ENCODE measurements around the gene CA5A.

Gene CA5A

GRCh38 chr16:87956098-87956364, 19.7 kb upstream of the CA5A start:
- H3K4me3 ChIP-seq (ENCODE audit: low read depth, low read length) = no peak overlapping the region
- TF ChIP-seq CTCF (IDR thresholded peaks at IDR 0.05; ENCODE audit: borderline replicate concordance, insufficient read depth, low read depth, low read length) = no peak

GRCh38 chr16:87955302-87956097, 19.2 kb upstream of the CA5A start:
- no peak overlapping the region for H3K4me3 ChIP-seq (ENCODE audit: low read depth, low read length)
- no peak for TF ChIP-seq CTCF (IDR thresholded peaks at IDR 0.05; ENCODE audit: borderline replicate concordance, insufficient read depth, low read depth, low read length)

- H3K4me3 ChIP-seq (ENCODE audit: low read depth, low read length) = no peak overlapping the region
- no peak for TF ChIP-seq CTCF (IDR thresholded peaks at IDR 0.05; ENCODE audit: borderline replicate concordance, insufficient read depth, low read depth, low read length)
Observed at GRCh38 chr16:87954826-87955225, 18.5 kb upstream of the CA5A start.

- no peak for TF ChIP-seq CTCF (IDR thresholded peaks at IDR 0.05; ENCODE audit: borderline replicate concordance, insufficient read depth, low read depth, low read length)
- no peak overlapping the region for H3K4me3 ChIP-seq (ENCODE audit: low read depth, low read length)
Observed at GRCh38 chr16:87954361-87954760, 18.0 kb upstream of the CA5A start.

- no peak for TF ChIP-seq CTCF (IDR thresholded peaks at IDR 0.05; ENCODE audit: borderline replicate concordance, insufficient read depth, low read depth, low read length)
- H3K4me3 ChIP-seq (ENCODE audit: low read depth, low read length) = no peak overlapping the region
Observed at GRCh38 chr16:87953308-87954215, 17.2 kb upstream of the CA5A start.

- H3K4me3 ChIP-seq (ENCODE audit: low read depth, low read length) = no peak overlapping the region
- no peak for TF ChIP-seq CTCF (IDR thresholded peaks at IDR 0.05; ENCODE audit: borderline replicate concordance, insufficient read depth, low read depth, low read length)
Observed at GRCh38 chr16:87952751-87953150, 16.4 kb upstream of the CA5A start.

Measured in GM12875 (cell line).